Measurements from ENCODE around the gene FKBP9.

Gene FKBP9

GRCh38 chr7:33012364-33012763, 55.1 kb downstream of the FKBP9 start:
- no peak for DNase-seq

DNA sequence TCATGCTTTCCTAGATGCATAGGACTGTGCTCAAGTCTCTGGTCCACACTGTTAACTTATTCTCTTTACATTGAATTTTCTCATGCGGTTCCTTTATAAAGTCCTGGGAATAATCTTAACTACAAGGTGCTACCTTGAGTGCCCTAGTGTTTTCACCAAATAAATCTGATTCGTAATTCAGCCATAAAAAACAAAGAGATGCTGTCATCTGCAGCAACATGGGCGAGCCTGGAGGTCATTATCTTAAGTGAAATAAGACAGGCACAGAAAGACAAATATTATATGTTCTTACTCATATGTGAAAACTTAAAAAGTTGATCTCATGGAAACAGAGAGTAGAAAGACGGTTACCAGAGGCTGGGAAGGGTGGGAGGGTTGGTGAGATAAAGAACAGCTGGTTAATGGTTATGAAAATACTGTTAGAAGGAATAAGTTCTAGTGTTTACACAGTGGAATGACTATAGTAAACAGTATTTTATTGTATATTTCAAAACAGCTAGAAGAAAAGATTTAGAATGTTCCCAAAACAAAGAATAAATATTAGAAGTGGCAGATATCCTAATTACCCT, 67.0 kb downstream of the FKBP9 start:
- peak in 1 of 3 donors; percentile 11 for DNase-seq

- peak; percentile 45 to 86 (median 56) for DNase-seq
Measured at GRCh38 chr7:33035776-33036175, 78.5 kb downstream of the FKBP9 start.

DNA sequence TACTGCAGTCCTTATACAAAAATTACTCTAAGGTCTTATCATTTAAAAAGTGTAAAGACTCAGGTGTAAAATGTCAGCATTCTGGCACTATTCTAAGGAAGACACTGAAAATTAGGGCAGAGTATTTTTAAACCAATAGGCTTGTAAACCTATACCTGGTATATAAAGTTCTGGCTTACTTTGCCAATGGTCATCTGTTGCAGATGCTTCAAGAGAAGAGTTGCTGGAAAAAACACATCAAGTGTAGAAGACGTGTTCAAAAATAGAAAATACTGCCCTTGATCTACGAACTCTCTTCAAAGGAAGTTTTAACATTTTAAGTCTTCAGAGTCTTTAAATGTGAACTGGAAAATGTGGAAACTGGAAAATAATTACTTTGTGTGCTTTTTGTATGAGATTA, 81.4 kb downstream of the FKBP9 start:
- DNase-seq, result peak in 1 of 3 donors; percentile 18

DNA sequence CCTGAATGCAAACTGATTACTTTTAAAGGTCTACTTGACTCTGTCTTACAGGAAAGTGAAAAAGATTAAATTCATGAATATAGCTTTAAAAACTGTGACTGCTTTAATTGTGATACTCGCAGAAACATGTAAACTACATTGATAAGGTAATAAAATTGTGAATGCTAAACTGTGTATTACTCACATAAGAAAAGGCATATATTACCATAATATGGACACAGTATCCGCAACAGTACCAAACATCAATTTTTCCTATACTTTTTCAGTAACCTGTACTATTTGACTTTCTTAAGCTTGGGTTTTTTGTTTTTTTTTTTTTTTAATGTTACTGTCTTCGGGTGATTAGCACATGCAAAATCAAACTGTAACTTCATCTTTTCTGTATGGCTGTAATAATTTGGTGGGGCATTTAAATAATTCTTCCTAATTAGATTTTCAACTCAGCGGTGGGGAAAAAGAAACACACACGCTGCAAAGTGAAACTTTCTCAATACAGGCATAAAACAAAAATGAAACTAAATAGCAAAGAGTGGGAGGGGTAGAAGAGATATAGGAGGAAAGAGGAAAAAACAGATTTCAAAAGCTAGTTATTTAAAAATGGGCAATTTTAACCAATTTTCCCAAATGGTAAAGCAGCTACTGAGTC, 82.1 kb downstream of the FKBP9 start:
- peak; percentile 60 to 82 (median 70) for DNase-seq

GRCh38 chr7:33039903-33040292, 82.7 kb downstream of the FKBP9 start:
- DNase-seq, result no peak

DNA sequence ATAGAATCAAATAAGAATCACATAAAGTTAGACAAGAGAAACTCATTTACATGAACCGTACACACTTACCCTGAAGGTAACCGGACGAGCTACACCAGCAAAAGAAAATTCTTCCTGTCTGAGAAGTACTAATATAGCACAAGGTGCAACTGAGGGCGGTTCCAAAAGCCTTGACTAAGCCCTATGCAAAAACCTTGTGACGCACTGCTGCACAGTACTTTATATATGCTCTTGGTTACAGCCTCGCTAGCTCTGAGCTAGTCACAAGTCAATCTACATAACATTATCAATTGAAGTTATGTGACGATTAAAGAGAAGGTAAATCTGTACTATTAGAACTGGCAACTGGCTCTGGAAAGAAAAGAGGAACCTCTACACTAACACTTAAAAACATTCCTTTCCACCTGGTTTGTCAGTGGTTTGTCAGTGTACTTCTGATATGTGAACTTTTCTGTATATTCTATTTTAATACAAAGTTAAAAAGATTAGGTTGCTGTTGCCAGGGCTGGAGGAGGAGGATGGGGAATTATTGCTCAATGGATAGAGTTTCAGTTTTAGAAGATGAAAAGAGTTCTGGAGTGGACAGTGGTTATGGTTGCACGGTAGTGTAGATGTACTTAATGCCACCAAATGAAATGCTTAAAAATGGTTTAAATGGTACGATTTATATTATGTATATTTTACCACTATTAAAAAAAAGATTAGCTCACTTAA, 83.7 kb downstream of the FKBP9 start:
- DNase-seq, result peak; percentile 56 to 74 (median 68)

DNA sequence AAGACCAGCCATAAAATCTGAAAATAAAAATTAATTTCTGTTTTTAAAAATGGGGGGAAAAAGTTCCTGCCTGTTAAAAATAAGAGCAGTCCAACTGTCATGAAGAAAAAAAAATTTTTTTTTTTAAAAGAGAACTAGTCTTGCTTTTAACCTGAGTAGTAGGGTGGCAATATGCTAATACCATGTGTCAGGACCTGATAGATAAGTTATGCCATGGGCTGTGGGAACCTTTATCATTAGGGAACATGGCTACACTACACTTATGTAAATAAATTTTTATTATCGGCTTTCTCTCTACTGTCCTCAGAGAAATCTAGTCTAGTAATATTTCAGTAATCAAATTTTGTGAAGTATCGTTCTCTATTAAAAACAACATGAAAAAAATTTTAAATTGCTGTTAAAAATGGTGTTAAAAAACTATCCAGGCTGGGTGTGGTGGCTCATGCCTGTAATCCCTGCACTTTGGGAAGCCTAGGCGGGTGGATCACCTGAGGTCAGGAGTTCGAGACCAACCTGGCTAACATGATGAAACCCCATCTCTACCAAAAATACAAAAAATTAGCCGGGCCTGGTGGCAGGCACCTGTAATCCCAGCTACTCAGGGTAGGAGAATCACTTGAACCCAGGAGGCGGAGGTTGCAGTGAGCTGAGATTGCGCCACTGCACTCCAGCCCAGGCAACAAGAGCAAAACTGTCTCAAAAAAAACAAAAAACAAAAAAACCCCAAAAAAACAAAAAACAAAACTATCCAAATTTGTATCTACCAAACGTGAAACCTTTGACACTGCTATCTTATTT, 84.6 kb downstream of the FKBP9 start:
- DNase-seq, result peak in 1 of 3 donors; percentile 13

DNA sequence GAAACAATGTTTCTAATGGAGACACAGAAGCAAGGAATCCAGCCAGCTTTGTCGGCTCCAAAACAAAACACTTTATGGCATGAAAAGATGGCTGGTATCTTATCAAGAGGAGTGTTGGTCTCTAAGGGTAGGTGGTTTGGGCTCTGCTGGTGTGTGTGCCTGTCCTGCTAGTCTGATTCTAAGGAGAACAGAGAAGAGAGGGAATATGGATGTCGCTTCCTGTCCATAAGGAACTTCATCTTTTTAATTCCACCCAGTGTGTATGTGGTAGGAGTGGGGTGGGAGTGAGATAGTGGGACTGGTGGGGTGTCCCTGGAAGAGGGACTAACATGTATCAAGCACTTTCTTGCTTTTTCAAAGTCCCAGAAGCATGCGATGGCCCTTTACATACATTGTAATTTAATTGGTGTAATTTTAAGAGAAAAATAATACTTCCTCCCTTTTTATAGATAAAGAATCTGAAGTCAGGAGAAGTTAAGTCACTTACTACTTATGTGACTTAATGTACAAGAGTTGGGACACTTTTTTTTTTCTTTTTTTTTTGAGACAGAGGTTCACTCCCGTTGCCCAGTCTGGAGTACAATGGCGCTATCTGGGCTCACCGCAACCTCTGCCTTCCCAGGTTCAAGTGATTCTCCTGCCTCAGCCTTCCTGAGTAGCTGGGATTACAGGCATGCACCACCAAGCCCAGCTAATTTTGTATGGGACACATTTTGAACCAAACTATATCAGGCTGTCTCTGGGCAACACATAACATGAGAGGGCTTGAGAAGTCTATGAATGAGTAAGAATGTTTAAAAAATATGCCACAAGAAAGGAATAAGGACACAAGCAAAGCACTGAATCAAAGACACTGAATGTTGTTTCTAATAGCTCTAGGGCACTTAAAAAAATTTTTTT, 86.5 kb downstream of the FKBP9 start:
- DNase-seq, result no peak

GRCh38 chr7:33044401-33044718, 87.1 kb downstream of the FKBP9 start:
- DNase-seq, result no peak

GRCh38 chr7:33044986-33045385, 87.7 kb downstream of the FKBP9 start:
- no peak for DNase-seq

DNA sequence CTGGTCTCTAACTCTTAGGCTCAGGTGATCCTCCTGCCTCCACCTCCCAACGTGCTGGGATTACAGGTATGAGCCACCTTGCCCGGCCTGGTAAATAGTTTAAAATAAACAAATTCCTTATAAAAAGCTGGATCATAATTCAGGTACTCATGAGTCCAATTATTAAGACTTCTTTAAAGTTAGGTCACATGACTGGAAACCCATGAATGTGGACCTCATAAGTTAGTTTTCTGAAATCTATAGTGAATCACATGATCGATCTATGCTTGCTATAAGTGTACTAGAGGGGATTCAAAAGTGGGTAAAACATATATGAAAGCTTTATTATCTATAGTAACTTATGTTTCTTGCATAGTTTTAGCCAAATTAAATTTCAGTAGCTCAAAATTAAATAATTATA, 91.0 kb downstream of the FKBP9 start:
- DNase-seq, result peak in 1 of 3 donors; percentile 16

- peak in 1 of 3 donors; percentile 16 for DNase-seq
Measured at GRCh38 chr7:33048704-33049103, 91.5 kb downstream of the FKBP9 start.

DNA sequence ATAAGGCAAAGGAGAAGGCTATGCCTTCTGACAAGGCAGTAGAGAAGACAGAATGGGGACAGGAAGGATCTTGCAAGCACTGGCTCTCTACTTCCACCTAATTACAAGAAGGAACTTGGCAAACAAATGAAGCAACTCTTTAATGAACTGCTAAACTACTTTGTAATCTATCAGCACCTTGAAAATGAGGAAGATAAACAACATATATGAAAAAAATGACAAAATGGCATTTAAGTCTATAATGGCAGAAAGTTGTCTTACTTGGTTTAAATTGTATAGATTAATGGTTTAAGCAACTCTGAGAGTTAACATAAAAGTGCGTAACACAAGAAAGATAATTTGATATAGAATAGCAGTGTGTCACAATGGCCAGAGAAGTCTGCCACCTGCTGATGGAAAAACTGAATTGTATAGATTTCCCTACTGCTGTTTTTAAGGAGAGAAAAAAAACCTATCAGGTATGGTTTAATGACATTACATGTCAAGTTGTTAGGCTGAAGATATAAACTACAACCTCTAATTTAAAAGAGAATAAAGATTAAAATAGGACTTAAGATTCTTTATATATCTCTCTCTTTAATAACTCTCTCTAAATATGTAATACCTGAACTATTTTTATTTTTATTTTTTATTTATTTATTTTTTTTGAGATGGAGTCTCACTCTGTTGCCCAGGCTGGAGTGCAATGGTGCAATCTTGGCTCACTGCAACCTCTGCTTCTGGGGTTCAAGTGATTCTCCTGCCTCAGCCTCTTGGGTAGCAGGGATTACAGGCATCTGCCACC, 93.5 kb downstream of the FKBP9 start:
- DNase-seq, result peak; percentile 51 to 67 (median 64)

GRCh38 chr7:33053721-33054120, 96.5 kb downstream of the FKBP9 start:
- DNase-seq, result no peak

DNA sequence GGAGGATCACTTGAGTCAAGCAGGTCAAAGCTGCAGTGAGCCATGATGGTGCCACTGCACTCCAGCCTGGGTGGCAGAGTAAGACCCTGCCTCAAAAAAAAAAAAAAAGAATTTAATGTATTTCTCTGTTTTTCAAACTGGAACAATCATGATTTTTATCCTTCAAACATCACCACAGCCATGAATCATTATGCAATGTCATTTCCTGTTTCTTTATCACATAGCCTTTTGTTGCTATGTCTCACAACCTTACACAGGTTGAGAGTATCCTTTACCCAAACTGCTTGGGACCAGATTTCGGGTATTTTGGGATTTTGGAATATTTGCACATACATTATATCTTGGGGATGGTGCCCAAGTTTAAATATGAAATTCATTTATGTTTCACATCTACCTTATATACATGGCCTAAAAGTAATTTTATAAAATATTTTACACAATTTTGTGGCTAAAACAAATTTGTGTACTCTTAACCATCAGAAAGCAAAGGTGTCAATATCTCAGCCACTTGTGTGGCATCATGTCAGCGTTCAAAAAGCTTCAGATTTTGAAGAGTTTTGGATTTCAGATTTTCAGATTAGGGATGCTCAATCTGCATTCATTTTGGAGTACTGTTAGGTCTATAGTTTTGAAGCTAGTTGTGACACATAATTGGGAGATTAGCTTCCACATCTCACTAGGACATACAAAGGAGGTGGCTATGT, 97.2 kb downstream of the FKBP9 start:
- peak in 2 of 3 donors; percentile 32 to 36 for DNase-seq

DNA sequence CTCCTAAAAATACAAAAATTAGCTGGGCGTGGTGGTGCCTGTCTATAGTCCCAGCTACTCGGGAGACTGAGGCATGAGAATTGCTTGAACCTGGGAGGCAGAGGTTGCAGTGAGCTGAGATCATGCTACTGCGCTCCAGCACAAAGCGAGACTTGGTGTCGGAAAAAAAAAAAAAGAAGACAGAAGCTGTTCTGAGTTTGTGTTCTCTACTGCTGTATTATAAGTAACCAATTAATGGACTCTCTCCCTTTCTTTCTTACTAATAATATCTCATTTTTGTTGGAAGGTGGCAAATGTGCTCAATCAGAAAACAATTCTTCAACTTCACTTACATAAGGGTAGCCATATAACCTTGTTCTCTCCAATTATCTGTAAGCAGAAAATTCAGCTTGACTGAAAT, 97.9 kb downstream of the FKBP9 start:
- no peak for DNase-seq
